Activated CD8-positive, alpha-beta memory T cell treated with anti-CD3 and anti-CD28 coated beads for 48 hours (primary cell): ENCODE results near the gene CAPN9.
"Not testable (repeated sequence)": the region's sequence is repeated elsewhere in the genome, so short reads cannot be mapped to it uniquely, and the experiment has no call there.

ENCODE experiments used
- DNase-seq, 3 experiments: peaks; one replicate each; pipeline ENCODE4 v3.0.0-alpha.2; 2020; ENCODE audit warnings: low read depth in 2 of 3, low spot score in 2 of 3

CAPN9 gene

DNA sequence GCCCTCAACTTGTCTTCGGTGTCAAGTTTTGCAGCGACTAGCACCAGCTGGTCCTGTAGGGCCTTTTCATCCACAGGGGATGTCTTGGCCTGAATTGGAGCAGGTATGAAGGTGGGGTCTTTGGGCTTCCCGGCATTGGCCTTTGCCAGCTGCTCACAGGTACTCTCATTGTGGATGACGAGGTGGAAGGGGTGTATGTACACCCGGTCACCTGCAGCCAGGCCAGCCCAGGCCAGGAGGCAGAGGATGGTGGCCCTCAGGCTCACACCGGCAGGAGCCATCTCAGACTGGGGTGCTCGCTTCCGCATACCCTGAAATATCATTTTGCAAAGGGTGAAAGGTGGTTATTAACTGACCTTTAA lies 36.7 kb upstream of the CAPN9 start:
- no peak for DNase-seq

DNA sequence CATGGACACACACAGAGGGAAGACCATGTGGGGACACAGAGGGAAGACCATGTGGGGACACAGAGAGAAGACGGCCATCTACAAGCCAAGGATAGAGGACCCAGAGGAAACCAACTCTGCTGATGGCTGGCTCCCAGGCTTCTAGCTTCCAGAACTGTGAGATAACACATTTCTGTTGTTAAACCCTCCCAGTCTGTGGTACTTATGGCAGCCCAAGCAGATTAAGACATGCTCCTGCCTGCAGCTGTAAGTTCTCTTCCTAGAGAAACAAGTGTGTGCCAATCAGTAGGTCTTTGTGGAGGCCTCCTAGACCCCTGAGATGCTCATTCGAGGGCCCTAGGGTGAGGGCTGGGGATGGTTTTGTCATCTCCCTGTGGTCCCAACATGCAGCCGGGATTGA lies 35.9 kb upstream of the CAPN9 start:
- no peak for DNase-seq

DNA sequence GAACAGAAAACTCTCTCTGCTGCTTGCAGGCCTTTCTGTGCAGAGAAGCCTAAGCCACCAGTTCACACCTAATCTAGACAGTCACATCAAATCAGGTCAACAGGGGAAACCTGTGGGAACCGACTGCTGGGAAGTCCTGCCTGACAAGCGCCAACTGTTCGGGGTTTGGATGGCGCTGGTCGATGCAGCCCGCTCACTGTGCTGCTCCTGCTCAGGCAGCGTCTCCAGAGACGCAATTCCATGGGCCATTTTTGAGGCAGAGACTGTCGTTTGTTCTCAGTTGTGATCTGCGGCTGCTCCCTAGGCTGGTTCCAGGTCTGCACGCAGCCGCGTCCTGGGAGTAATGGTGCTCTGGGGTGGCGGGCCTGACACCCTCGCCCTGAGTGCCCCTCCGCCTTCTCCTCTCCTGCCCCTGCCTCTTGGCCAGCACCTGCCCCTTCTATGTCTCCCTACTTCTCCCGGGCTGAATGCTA lies 34.7 kb upstream of the CAPN9 start:
- DNase-seq: no peak

DNA sequence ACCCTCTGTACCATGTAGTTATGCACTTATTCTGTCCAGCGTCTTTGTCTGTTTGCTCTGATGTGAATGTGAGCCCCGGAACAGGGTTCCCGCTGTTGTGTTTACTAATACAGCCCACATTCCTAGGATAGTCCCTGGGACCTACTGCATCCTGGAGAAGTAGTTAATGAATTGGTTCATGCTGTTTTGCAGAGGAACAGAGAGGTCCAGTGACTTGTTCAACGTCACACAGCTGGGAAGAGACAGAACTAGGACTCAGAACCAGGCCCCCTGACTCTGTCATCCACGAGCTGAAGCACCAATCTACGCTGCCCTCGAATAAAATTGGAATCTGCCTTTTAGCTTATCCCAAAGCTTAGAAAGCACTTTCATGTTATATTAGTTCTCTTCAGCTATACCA lies 34.0 kb upstream of the CAPN9 start:
- DNase-seq: no peak

DNA sequence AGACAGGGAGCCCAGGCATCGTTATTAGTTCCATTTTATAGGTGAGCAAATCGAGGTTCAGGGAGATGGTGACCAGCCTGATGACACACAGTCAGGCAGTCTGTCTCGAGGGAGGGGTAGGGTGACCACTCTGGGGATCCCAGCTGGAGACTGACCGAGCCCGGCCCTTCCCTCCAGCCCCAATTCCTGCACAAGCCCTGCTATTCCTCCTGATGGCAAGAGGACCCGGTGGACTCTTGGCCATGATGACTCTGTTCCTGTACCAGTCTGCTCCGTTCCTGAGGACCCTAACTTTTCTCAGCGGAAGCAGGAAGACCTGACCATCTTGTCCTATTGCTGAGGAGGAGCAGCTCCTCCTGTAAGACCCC lies 33.7 kb upstream of the CAPN9 start:
- no peak for DNase-seq

DNA sequence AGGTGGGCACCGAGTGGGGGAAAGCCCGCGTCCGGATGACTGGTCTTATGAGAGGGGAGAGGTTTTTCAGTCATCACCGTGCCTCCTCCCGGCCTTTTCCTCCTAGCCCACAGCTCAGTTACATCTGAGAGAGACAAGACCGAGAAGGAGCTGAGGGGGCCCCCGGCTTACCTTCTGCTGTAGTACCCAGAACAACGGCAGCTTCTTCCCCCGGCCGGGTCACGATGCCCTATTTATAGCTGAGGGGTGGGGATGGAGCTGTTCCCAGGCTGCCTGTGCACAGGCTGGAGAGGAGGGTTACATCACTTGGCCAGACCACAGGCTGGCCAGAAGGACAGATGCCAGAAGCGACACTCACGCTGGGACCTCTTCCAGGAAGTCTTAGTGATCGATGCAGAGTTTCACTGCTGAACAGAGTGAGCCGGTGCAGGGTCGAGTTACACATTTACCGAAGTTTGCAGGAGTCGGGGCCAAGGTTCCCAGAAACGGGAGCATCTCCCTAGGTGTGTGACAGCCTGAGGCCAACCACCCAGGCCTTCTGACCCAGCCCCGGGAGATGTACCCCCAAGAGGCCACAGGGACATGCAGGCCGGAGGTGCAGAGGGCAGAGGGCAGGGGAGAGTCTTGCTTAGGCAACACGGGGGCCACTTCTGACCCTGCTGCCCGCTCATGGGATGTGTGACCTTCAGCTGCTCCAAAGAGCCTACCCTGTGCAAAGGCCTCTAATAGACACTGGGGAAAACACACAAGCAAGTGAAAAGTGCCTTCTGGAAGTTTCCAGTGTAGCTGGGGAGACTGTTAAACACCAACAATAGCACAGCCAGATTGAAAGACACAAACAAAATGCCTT lies 33.0 kb upstream of the CAPN9 start, which contains the start of gene AGT:
Gene AGT, minus strand, starts transcription at position 208 of the 850 bp plus-strand sequence. CDS start 3,299 bp downstream, outside the sequence.
- no peak for DNase-seq

DNA sequence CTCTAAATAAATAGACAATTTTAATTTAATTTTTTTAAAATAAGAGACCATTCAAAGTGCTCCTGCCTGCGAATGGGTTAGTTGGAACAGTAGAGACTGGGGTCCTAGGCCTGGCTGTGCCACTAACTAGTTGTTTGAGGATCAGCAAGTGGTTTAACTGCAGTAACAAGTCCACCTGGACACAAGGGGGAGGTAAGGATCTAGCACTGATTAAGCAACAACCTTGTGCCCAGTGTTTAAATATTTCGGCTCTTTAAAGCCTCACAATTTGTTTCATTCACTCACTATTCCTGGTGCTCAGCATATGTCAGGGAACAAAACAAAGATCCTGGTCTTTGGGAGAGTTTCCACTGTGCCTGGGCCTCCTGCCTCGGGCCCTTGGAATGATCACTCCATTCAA lies 31.7 kb upstream of the CAPN9 start:
- no peak for DNase-seq

DNA sequence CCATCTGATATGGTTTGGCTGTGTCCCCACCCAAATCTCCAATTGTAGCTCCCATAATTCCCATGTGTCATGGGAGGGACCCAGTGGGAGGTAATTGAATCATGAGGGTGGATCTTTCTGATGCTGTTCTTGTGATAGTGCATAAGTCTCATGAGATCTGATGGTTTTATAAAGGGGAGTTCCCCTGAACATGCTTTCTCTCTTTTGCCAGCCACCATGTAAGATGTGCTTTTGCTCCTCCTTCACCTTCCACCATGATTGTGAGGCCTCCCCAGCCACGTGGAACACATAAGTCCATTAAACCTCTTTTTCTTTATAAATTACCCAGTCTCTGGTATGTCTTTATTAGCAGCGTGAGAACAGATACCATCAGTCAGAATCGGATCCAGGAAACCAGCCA lies 30.7 kb upstream of the CAPN9 start:
- not testable (repeated sequence) for DNase-seq

DNA sequence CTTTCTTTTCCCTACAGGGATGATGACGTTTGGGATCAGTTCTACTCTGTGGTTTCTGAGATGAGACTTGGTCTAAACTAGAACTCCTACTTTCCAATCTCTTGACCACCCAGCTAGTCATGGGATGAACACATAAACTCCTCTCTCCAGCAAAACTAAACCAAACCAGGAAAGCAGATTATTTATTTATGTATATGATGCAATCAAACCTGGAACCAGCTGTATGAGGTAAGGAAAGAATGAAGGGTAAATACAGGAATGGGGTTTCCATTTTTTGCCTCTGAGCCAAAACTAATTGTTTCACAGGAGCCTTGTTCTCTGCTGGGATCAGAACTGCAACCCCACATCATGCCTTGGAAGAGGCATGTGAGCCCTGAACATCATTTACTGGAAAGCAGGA lies 29.9 kb upstream of the CAPN9 start:
- DNase-seq: no peak

DNA sequence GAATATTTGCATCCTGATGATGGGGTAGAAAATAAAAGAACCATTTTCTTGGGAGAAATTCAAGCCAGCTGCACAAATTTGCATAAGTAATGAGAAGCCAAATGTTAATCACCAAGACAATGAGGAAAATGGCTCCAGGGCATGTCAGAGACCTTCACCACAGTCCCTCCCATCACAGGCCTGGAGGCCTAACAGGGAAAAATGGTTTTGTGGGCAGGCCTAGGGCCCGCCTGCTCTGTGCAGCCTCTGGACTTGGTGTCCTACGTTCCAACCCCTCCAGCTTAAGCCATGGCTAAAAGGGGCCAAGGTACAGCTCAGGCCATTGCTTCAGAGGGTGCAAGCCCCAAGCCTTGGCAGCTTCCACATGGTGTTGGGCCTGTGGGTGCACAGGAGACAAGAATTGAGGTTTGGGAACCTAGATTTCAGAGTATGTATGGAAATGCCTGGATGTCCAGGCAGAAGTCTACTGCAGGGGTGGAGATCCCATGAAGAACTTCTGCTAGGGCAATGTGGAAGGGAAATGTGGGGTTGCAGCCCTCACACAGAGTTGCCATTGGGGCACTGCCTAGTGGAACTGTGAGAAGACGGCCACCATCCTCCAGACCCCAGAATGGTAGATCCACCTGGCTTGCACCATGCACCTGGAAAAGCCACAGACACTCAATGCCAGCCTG lies 25.2 kb upstream of the CAPN9 start:
- not testable (repeated sequence) for DNase-seq

DNA sequence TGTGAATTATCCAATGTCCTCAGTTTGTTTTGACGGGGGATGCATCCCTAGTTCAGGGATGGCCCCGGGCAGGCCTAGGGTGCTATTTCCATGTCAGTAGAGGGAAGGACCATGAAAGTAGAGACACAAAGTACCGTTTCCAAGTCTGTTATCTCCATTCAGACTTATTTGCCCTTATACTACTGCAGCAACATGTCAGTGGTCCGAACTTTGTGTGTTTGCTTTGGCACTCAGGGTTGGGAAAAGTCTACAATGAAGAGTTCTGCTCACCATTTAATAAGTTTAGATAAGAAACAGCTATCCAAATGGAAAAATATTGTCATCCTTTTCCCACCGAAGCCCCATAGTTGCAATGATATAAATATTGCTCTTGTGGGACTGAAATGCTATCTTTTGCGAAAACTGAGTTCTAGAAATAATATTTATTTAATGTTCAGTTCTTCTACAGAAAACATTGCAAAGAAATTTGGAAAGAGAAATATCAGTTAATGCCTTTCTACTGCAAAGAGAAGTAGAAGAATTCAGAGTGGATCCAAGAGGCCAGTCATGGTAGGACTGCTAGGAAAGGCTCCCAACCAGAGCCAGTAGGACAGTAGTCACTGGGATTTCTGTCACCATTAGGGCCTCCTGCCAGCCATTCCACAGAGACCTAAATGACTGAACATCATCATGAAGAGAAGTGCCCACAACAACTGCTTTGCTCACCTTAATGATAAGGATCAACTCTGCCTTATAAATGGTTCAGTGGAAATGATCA lies 21.8 kb upstream of the CAPN9 start:
- DNase-seq: no peak

DNA sequence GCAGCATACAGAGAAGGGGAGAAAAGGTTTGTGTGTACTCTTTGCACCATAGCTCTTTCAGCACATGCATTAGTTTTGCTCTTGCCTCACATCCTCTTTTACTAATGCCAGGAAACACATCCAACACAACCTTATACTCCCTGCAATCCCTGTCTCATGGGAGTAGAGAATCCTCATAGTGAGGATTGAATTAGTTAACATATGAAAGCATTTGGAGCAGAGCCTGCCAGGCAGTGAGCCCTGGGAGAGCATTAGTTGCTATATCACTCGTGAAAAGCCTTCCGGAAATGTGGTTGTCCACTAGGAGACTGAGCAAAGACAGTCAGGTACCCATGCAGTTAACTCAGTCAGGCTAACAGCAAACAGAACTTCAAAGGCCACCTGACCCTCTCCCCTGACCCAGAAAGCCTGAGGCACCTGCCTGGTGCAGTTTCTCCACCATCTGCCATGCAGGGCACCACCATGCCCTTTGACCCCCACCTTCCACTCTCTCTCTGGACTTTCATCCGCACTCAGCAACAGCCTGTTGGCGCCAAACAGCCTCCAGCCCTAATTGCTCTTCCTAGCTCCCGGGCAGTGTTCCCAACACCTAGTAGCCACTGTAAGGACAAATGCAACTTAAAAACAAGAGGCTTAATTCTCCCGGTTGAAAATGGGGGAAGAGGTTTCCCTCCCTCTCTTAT lies 18.3 kb upstream of the CAPN9 start:
- no peak for DNase-seq

DNA sequence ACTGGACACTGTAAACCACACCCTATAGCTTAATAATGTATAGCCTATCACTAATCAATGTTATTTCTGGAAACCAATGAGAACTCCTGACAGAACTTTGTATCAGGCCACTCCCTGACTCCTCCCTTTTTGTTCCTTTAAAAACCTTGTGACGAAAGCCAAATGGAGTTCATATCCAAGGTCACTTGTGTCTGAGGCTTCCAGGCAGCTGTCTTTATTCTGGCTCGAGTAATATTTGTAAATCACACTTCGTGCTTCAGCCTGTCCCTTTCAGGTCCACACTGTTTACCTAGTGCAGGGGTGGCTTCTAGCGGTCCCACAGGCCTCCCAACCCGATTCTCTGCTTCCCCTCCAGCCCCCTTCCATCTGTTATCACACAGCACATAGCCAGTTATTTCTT lies 16.2 kb upstream of the CAPN9 start:
- DNase-seq: no peak

DNA sequence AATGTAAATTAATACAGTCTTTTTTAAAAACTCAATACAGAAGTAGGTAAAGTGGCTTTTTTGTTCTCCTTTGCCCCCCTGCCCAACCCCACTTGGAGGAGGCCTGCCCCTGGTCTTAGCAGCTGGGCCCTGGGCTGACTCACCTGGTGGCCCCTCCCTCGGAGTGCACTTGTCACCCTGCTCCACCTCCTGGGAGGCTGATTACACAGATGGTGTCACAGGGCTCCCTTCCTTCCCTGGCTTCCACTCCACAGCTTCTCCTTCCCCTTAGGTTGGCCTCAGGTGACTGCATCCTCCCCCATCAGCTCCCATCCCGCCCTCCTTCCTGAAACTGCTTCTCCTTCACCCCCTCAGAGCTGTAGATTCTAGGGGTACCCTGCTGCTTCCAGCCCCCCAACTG lies 11.7 kb upstream of the CAPN9 start:
- no peak for DNase-seq

DNA sequence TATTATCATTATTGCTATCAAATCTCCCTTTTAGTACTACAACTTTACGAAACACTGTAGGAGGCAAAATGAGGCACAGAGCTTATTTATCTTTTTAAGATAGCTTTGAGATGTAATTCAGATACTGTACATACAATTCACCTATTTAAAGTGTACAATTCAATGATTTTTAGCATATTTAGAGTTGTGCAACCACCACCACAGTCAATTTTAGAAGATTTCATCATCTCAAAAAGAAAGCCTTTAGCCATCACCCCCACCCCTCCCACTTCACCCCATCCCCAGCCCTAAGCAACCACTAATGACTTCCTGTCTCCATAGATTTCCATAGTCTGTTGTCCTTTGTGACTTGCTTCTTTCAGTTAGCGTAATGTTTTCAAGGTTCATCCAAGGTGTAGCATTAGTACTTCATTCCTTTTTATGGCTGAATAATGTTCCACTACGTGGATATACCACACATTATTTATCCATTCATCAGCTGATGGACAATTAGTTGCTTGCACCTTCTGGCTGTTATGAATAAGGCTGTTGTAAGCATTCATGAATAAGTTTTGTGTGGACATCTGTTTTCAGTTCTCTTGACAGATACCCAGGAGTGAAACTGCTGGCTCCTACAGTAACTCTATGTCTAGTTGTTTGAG lies 9.4 kb upstream of the CAPN9 start:
- no peak for DNase-seq

DNA sequence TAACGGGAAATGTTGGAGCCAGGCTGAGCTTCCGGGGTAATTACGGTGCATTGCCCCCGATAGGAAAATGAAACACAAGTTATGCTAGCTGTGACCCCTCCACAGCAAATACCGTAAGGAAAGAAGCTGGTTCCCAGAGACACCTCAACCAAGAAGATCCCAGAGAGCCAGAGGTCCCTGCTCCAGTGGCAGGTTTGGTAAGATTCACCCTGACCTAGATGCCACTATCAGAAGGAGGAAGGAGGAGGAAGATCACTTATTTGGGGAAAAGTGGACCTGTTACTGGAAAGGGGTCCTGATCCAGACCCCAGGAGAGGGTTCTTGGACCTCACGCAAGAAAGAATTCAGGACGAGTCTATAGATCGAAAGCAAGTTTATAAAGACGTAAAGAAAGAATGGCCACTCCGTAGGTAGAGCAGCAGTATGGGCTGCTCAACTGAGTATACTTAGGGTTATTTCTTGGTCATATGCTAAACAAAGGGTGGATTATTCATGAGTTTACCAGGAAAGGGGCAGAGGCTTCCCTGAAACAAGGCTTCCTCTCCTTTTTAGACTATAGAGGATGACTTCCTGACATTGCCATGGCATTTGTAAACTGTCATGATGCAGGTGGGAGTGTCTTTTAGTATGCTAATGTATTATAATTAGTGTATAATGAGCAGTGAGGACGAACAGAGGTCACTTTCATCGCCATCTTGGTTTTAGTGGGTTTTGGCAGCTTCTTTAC lies 7.5 kb upstream of the CAPN9 start:
- DNase-seq: no peak

DNA sequence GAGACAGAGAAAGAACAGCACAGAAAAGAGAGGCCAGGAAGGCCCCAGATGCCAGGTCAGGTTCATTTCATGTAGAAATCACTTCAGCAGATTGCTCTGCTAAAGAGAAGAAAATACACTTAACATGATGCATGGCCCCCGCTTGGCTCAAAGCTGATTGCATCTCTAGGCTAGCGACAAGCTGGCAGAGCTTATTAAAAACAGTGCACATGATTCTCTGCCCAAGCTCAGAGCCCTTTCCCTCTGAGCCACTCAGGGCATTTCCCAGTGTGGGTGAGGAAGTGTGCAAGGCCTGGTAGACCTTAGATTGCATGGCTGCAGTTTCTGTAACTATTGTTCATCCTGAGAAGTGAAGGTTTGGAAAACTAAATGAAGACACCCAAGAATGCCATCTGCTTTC lies 3.3 kb upstream of the CAPN9 start:
- no peak for DNase-seq

DNA sequence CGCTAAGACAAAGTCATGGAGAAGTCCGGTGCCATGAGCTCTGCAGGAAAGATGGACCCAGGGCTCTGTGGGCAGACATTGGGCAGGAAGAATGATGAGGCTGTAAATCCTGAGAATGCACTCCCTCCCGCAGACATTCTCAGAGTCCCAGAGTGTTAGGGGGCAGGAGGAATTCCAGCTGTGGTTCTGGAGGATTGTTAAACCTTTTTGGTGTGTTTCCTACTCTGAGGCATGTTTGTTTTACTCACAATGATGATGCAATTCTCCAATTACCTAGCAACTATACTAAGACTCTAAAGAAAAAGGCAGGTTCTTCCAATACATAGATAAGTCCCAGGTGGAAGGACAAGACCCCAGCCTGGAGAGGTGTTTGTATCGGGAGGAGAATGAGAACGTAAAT lies 2.8 kb upstream of the CAPN9 start:
- DNase-seq: no peak

DNA sequence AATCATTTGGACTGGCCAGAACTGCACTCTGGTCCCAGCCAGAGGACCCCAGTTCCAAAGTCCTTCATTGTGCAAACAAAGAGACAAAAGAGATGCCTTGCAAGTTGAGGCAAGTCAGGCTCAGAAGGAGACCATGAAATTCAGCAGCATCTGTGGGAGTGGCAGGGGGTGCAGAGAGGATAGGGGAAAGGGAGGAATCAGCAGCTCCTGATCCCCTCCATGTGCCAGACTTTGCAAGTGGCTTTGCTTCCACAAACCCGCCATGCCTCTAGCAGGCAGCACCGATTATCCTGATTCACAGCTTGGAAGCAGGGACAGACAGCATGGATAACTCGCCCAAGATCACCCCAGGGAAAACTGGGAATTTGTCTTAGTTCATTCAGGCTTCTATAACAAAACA lies 2.1 kb upstream of the CAPN9 start:
- no peak for DNase-seq

DNA sequence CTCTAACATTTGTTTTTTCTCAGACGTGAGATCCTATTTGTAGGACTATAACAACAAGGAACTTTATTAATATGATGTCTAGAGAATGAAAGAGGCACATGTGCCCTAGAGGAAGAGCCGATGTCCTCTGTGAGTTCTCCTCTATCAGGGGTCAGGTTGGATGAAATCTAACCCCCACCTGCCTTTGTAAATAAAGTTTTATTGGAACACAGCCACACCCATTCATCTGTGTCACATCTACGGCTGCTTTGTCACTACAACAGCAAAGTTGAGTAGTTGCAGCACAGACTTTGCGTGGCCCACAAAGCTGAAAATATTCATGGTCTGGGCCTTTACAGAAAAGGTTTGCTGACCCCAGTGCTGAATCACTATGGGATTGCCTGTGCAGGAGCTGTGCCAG lies 571 bp upstream of the CAPN9 start:
- DNase-seq: no peak
